GM12864 (cell line): ENCODE data around the gene RSF1.

Experiments
- DNase-seq: peaks from one replicate; pipeline ENCODE4 v3.0.0-alpha.2; 2011; ENCODE audit warnings: low read depth
- H3K4me3 ChIP-seq: 2 replicates; pipeline ENCODE4 v1.5.1; 2011; ENCODE audit warnings: mild to moderate bottlenecking, low read depth, low read length, control low read depth
- CTCF ChIP-seq: IDR thresholded peaks from 2 replicates; pipeline ENCODE4 v1.5.1; 2011; ENCODE audit warnings: low read depth, mild to moderate bottlenecking, moderate library complexity, low read length, control low read depth, inconsistent platforms; ENCODE audit errors: missing control alignments

The RSF1 gene

DNA sequence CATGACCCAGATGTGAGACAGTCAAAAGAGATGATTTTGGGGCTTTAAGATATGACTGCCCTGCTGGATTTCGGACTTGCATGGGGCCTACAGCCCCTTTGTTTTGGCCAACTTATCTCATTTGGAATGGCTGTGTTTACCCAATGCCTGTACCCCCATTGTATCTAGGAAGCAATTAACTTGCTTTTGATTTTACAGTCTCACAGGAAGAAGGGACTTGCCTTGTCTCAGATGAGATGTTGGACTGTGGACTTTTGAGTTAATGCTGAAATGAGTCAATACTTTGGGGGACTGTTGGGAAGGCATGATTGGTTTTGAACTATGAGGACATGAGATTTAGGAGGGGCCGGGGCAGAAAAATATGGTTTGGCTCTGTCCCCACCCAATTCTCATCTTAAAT lies 88.4 kb downstream of the RSF1 start:
- H3K4me3 ChIP-seq: no peak overlapping the region
- no peak for TF ChIP-seq CTCF
- no peak for DNase-seq

DNA sequence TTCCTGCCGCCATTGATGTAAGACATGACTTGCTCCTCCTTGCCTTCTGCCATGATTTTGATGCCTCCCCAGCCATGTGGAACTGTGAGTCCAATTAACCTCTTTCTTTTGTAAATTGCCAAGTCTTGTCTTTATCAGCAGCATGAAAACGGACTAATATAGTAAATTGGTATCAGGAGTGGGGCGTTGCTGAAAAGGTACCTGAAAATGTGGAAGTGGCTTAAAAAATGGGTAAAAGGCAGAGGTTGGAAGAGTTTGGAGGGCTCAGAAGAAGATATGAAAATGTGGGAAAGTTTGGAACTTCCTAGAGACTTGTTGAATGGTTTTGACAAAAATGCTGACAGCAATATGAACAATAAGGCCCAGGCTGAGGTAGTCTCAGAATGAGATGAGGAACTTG lies 89.7 kb downstream of the RSF1 start:
- no peak for TF ChIP-seq CTCF
- DNase-seq: no peak
- no peak overlapping the region for H3K4me3 ChIP-seq

DNA sequence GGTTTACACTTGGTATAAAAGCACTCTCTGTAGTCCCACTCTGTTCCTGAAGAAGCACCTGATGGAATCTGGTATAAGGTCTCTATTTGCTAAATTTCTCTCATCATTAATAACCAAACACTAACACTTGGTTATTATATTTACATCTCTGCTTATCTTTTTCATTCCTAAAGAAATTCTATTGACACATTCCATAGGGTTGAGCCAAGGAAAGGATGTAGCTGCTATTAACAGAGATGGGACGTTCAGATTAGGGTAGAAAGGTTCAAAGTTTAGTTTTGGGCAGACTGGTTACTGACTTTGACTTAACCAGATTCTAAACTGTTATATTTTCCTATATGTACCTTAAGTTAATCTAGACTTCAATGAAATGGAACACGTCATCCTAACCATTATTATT lies 91.5 kb downstream of the RSF1 start:
- no peak for TF ChIP-seq CTCF
- no peak overlapping the region for H3K4me3 ChIP-seq
- DNase-seq: no peak

DNA sequence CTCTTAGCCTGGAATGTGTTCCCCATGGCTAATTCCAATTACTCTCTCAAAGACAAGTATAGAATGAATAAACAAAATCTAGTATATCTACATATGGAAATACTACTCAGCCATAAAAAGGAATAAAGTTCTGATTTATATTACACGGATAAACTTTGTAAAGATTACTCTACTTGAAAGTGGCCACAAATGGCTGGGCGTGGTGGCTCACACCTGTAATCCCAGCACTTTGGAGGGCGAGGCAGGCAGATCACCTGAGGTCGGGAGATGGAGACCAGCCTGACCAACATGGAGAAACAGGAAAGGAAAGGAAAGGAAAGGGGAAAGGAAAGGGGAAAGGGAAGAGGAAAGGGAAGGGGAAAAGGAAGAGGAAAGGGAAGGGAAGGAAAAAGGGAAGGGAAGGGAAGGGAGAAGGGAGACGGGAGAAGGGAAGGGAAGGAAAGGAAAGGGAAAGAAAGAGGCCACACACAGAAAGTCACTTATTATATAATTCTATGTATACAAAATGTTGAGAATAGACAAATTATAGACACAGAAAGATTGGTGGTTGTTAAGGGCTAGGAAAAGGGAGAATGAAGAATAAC lies 92.2 kb downstream of the RSF1 start:
- no peak for DNase-seq
- no peak for TF ChIP-seq CTCF
- H3K4me3 ChIP-seq: no peak overlapping the region

DNA sequence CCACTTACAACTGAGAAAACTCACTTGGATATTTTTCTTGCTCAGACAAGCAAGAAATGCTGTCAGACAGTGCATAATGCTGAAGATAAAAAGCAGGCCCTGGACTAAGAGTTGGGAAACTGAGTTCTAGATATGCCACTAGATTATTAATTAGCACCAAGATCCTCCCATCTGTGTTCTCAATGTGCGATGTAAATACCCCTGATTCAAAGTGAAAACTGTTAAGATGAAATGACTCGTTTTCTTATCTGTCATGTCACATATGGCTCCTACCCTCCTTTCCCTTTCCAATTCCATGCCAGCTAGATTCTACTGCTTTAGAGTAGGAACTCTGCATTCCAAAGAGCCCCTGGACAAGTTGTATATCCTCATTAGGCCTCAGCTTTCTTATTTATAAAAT lies 94.0 kb downstream of the RSF1 start:
- TF ChIP-seq CTCF: no peak
- DNase-seq: peak; percentile 4
- no peak overlapping the region for H3K4me3 ChIP-seq

GRCh38 chr11:77725433-77725832 lies 95.1 kb downstream of the RSF1 start:
- TF ChIP-seq CTCF: no peak
- DNase-seq: peak; percentile 45
- H3K4me3 ChIP-seq: no peak overlapping the region; the same call in 1 of the 2 replicates

GRCh38 chr11:77724636-77725035 lies 95.9 kb downstream of the RSF1 start:
- TF ChIP-seq CTCF: no peak
- no peak overlapping the region for H3K4me3 ChIP-seq
- DNase-seq: no peak
